HG02571 (cell line): ENCODE measurements around the gene PMVK.
"Not testable (repeated sequence)": the region's sequence is repeated elsewhere in the genome, so short reads cannot be mapped to it uniquely, and the experiment has no call there.

Source experiments
- ATAC-seq: cut with Tn5 transposase; IDR thresholded peaks from one replicate; pipeline ENCODE4 v1.9.1; 2021; ENCODE audit warnings: mild to moderate bottlenecking, moderate library complexity; ENCODE audit not compliant: unreplicated experiment

Gene PMVK

DNA sequence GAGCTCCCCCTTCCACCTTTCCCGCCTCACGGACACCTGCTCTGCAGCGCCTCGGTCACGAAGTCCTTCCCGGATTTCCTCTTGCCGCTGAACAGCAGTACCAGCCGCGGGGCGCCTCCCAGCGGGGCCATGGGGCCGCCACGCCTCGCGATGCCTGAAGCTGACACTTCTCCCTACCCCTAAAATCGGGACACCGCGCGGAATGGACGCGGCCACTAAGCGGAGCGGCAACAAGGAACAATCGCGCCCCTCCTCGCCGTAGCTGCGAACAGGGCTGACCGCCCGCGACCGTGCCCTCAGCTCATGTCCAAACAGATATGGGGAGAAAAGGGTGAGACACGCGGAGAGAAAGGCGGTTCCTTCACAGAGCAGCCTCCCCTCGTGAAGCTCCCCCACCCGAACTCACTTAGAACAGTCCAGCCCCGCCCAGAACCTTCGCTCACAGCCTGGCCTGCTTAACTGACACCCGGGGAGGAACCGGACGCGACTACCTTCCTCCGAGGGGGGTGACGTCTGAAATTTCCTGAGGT lies at the start of gene PMVK:
PMVK (minus strand) TSS at position 165 of the 530 bp plus-strand sequence; CDS start at position 131, 34 bp downstream.
- peak; percentile 67 for ATAC-seq

- no peak for ATAC-seq
These were observed 47.4 kb upstream of the PMVK start for GRCh38 chr1:154983776-154984466.

- ATAC-seq = peak; percentile 97
These were observed 46.6 kb upstream of the PMVK start, which contains the start of gene FLAD1 for GRCh38 chr1:154982897-154983648. FLAD1 (plus strand) TSS chr1:154983344; CDS start chr1:154983695, 351 bp downstream.

DNA sequence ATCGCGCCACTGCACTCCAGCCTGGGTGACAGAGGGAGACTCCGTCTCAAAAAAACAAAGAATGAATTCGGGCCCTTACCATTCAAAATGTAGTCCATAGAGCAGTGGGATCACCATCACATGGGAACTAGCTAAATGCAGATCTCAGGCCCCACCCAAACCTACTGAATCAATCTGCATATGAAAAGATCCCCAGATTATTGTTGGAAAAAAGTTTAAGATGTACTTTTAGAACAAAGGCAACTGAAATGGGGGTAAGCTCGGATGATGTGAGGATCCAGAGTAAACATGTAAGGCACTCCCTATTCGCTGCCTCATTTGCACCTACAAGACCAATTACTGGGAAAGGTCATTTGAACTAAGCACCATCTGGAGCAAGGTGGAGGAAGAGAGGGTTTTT lies 45.8 kb upstream of the PMVK start:
- no peak for ATAC-seq

DNA sequence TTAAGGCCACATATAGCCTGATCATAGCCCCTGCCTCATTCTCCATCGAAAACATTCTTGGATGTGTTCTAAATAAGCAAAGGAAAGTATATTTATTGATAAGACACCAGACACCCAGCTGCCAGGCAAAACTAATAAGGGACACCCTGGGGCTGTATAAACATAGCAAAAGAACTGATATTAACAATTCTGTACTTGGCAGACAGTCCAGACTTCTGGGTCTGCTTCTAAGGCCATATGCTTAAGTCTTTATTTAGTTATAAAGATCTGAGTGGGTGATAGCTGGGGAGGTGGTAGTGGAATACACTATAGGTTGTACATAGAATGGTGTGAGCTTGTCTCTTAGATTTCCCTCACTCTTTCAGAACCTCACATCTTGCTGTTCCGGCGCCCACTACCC lies 41.8 kb upstream of the PMVK start:
- ATAC-seq = no peak

DNA sequence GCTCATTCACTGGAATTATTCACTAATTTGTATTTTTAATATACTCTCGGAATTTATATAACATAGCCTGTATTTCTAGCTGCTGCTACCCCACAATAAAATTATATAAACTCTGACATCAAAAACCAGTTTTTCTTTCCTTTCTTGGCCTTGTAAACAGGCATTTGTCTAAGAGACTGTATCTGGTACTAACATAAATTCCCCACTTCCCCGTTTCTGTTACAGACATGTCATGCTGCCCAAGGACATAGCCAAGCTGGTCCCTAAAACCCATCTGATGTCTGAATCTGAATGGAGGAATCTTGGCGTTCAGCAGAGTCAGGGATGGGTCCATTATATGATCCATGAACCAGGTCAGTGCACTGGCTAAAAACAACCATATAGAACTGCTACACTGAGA lies 41.2 kb upstream of the PMVK start:
- not testable (repeated sequence) for ATAC-seq

- ATAC-seq = no peak
These were observed 39.0 kb upstream of the PMVK start for GRCh38 chr1:154975409-154976059.

- peak; percentile 42 for ATAC-seq
These were observed 38.4 kb upstream of the PMVK start for GRCh38 chr1:154974808-154975408.

GRCh38 chr1:154974102-154974807 lies 37.7 kb upstream of the PMVK start, which contains the start of gene CKS1B:
CKS1B (plus strand) TSS chr1:154974681; CDS start chr1:154974746, 65 bp downstream.
- peak; percentile 70 for ATAC-seq

DNA sequence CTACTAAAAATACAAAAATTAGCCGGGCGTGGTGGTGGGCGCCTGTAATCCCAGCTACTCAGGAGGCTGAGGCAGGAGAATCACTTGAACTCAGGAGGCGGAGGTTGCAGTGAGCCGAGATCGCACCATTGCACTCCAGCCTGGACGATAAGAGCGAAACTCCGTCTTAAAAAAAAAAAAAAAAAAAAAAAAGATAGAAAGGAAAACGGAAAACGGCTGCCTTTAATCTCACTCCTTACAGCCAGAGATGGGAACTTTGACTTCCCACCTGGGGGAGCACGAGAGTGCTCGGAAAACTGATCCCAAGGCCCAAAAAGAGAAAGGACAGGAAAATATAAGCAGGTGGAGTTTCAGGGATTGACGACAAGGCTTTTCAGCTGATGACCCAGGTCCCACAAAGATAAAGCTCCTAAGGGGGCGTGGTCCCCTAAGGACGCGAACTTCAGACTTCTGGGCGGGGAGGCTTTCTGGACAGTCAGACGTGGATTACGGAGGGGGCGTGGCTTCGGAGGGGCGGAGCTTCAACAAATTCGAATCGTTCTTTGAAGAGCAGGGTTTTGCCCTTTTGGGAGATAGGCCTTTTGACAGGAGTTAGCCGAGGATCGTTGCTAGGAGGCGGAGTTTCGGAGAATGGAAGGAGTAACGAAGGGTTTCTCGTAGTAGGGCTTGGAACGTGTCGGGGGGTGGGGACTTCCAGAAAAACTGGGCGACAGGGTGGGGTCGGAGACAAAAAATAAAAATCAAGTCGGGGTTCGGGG lies 37.0 kb upstream of the PMVK start:
- ATAC-seq = no peak

GRCh38 chr1:154972517-154973343 lies 36.2 kb upstream of the PMVK start:
- no peak for ATAC-seq

- no peak for ATAC-seq
These were observed 35.6 kb upstream of the PMVK start for GRCh38 chr1:154972213-154972516.

- no peak for ATAC-seq
These were observed 35.0 kb upstream of the PMVK start for GRCh38 chr1:154971341-154971998.

GRCh38 chr1:154970631-154971340 lies 34.3 kb upstream of the PMVK start, which contains the start of gene SHC1:
SHC1 (minus strand) TSS chr1:154970747; CDS start chr1:154970526, 221 bp downstream.
- no peak for ATAC-seq

DNA sequence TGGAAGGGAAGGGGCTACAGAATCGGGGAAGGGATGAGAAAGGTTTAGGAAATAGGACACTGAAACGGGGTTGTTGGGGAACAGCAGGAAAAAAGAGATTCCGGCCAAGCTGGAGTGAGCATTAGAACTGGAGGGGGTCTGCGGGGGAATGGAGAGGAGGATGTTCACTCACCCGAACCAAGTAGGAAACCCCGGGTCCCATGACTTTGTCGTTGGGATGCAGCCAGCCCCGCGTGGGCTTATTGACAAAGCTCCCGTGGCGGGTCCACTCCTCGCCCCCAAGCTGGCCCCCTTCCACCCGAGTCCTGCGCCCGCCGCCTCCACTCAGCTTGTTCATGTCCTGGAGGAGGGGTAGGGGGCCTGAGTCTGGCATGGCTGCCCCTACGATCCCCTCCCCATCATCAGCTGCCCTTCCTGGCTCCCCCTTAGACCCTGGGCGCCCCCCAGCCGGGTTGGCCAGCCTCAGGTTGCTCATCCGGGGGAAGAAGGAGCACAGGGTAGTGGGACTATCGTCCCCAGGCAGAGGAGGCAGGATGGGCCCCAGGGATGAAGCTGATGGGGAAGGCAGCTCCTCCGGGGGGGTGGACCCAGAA lies 33.4 kb upstream of the PMVK start:
- ATAC-seq = no peak

DNA sequence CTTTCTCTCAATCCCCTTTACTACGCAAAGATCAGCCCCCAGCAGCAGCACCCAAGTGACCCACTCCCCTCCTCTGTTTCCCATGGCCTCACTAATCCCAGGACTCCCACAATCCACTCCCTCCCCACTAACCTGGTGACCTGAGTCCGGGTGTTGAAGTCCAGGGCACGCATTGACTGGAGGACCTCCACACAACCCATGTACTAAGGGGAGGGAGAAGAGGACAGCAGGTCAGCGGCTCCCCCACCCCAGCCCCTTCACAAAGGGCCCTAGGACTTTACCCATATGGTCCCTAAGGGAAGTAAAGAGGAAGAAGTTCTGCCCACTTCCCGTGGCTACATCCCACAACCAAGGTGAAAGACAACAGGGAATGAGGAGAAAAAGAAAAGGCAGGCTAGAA lies 32.7 kb upstream of the PMVK start:
- no peak for ATAC-seq

DNA sequence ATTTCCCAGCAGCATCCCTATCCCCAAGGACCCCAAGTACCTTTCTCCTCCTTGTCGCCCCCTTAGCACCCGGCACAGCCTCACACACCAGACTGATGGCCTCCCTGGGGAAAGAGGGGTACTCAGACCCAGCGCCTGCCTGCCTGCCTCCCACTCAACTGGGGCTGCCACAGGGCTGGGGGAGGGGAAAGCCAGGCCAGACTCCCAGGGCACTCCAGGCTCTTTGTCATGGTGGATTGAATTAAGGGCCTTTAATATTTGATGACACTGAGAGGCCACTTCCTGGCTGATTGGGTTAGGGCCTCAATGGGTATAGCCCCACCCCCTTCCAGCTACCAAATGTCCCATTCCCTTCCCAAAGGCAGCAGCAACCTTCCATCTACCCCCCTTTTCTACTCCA lies 32.2 kb upstream of the PMVK start:
- no peak for ATAC-seq
